KMS-11 (cell line): ENCODE results near the gene FOXB2.

Experiments
- H2AFZ ChIP-seq: fragments of 200-600 bp; sonication (generic); 2 replicates; pipeline ENCODE4 v1.6.1; 2016; ENCODE audit warnings: antibody characterized with exemption, mixed run types, low read depth
- H3K27ac ChIP-seq: fragments of 200-600 bp; sonication (generic); 2 replicates; pipeline ENCODE4 v1.6.1; 2016; ENCODE audit warnings: mild to moderate bottlenecking, mixed run types
- H3K27me3 ChIP-seq: fragments of 200-600 bp; sonication (generic); 2 replicates; pipeline ENCODE4 v1.6.1; 2017; ENCODE audit warnings: mild to moderate bottlenecking, low read depth, mixed run types, moderate library complexity; ENCODE audit not compliant: insufficient read depth
- H3K36me3 ChIP-seq: fragments of 200-600 bp; sonication (generic); 2 replicates; pipeline ENCODE4 v1.6.1; 2017; ENCODE audit warnings: mild to moderate bottlenecking, mixed run types; ENCODE audit not compliant: insufficient read depth
- H3K4me1 ChIP-seq: fragments of 200-600 bp; sonication (generic); 2 replicates; pipeline ENCODE4 v1.6.1; 2016; ENCODE audit warnings: mild to moderate bottlenecking, low read depth, mixed run types; ENCODE audit not compliant: poor library complexity, severe bottlenecking
- H3K4me2 ChIP-seq: fragments of 200-600 bp; sonication (generic); 2 replicates; pipeline ENCODE4 v1.7.0; 2016; ENCODE audit warnings: mild to moderate bottlenecking, mixed run types
- H3K4me3 ChIP-seq: fragments of 200-600 bp; sonication (generic); IDR thresholded peaks from 2 replicates; pipeline ENCODE4 v1.6.1; 2017; ENCODE audit warnings: low read depth, low read length, mixed read lengths; ENCODE audit not compliant: insufficient read depth
- H3K79me2 ChIP-seq: fragments of 200-600 bp; sonication (generic); 2 replicates; pipeline ENCODE4 v1.6.1; 2016; ENCODE audit warnings: low read depth, mixed run types; ENCODE audit not compliant: insufficient read depth
- H3K9ac ChIP-seq: fragments of 200-600 bp; sonication (generic); 2 replicates; pipeline ENCODE4 v1.6.1; 2016; ENCODE audit warnings: mild to moderate bottlenecking, mixed run types
- H4K20me1 ChIP-seq: fragments of 200-600 bp; sonication (generic); 2 replicates; pipeline ENCODE4 v1.6.1; 2016; ENCODE audit warnings: mild to moderate bottlenecking, mixed run types; ENCODE audit not compliant: insufficient read depth
- TF ChIP-seq, protein P1 (sequence below): fragments of 200-600 bp; sonication (generic); conservative IDR thresholded peaks from 2 replicates; pipeline ENCODE4 v1.6.1; 2017; ENCODE audit warnings: low read depth, mild to moderate bottlenecking, antibody characterized with exemption, low read length, moderate library complexity, mixed read lengths

FOXB2 gene

DNA sequence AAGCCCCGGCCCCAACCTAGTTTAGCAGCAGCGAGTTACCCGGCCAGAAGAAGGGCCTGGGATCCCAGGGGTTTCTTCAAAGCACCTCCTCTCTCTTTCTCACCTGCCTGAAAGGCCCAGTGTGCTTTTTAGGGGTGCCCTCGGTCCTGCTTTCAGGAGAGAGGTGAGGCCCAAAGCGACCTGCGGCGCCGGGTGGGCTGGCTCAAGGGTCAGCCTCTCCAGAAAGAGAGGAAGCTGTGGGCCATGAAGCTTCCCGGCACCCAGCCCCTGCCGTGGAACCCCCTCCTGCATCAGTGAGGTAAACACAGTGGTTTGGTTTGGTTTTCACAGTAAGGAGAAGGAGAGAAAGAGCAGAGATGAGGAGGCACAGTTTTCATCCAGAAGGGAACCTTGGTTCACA, 4.3 kb downstream of the FOXB2 start:
- TF ChIP-seq, protein P1, sequence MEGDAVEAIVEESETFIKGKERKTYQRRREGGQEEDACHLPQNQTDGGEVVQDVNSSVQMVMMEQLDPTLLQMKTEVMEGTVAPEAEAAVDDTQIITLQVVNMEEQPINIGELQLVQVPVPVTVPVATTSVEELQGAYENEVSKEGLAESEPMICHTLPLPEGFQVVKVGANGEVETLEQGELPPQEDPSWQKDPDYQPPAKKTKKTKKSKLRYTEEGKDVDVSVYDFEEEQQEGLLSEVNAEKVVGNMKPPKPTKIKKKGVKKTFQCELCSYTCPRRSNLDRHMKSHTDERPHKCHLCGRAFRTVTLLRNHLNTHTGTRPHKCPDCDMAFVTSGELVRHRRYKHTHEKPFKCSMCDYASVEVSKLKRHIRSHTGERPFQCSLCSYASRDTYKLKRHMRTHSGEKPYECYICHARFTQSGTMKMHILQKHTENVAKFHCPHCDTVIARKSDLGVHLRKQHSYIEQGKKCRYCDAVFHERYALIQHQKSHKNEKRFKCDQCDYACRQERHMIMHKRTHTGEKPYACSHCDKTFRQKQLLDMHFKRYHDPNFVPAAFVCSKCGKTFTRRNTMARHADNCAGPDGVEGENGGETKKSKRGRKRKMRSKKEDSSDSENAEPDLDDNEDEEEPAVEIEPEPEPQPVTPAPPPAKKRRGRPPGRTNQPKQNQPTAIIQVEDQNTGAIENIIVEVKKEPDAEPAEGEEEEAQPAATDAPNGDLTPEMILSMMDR, result no peak
- no peaks in the 10 kb centered on the region for H3K27me3 ChIP-seq
- no peaks in the 10 kb centered on the region for H3K36me3 ChIP-seq
- no peak overlapping the region for H3K9ac ChIP-seq
- H3K79me2 ChIP-seq, result no peaks in the 10 kb centered on the region
- no peak overlapping the region for H3K4me3 ChIP-seq
- no peak overlapping the region for H3K4me2 ChIP-seq
- H4K20me1 ChIP-seq, result no peaks in the 10 kb centered on the region
- no peaks in the 10 kb centered on the region for H3K4me1 ChIP-seq
- no peak overlapping the region for H3K27ac ChIP-seq
- no peak overlapping the region for H2AFZ ChIP-seq

DNA sequence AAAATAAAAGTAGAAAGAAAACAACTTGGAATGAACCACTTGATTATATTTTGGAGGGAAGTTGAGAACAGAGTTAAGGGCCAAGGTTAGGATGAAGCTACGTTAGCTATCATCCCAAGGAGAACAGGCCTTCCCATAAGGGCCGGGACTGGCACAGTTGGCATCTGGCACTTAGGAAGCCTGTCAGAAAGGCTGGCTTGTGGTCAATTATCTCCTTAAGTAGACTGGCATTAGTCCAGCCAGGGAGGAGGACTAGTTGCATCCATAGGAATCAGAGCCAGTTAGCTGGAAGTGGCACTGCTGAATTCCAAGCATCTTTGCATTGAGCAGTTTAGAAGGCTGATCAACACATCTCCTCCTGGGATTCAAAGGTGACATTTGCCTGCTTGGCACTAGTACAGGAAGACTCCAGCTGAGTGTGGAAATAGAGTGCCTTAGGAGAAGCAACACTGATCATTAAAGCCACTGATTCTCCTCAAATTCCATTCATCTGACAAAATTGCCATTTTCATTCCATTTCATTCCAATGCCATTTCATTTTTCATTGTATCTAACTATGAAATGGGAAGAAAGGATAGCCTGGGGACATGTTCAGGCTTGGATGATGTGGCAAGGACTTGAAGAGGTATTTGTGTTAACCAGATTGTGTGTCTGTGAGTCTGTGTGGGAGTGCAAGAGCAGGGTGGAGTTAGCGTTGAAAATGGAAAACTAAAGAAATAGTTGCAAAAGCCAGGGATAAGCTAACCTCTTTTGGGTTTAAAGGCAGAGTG, 5.5 kb downstream of the FOXB2 start:
- no peaks in the 10 kb centered on the region for H3K36me3 ChIP-seq
- H3K4me1 ChIP-seq, result no peaks in the 10 kb centered on the region

DNA sequence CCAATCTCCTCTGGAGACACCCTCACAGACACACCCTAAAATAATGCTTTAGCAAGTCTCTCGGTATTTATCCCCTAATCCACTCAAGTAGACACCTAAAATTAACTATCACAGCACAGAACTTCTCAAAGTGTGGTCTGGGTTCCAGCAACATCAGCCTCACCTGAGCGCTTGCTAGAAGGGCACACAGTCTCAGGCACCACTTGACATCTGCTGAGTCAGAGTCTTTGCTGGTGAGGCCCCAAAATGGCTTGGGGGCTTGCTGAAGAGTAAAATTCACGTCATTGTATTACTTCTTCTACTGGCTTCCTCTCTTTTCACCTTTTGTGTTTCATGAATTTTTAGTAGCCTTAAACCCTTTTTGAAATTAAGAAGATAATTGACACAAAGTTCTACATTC, 9.0 kb downstream of the FOXB2 start:
- TF ChIP-seq, protein P1, result no peak
- Histone ChIP-seq H3K27ac (no peak overlapping the region), H3K36me3 (no peaks in the 10 kb centered on the region), H3K4me2 (no peak overlapping the region), H3K4me1 (no peaks in the 10 kb centered on the region), H3K4me3 (no peak overlapping the region), H4K20me1 (no peaks in the 10 kb centered on the region), H3K9ac (no peak overlapping the region), H3K79me2 (no peaks in the 10 kb centered on the region), H3K27me3 (no peaks in the 10 kb centered on the region), H2AFZ (no peak overlapping the region)

More for the DNA sequence above, 5.5 kb downstream of the FOXB2 start:
- H3K79me2 ChIP-seq, result no peaks in the 10 kb centered on the region
- no peak overlapping the region for H3K4me2 ChIP-seq
- H3K4me3 ChIP-seq, result no peak overlapping the region
- H4K20me1 ChIP-seq, result no peaks in the 10 kb centered on the region
- H3K27me3 ChIP-seq, result no peaks in the 10 kb centered on the region
- H3K27ac ChIP-seq, result no peak overlapping the region
- no peak overlapping the region for H2AFZ ChIP-seq
- TF ChIP-seq, protein P1, result no peak
- H3K9ac ChIP-seq, result no peak overlapping the region

DNA sequence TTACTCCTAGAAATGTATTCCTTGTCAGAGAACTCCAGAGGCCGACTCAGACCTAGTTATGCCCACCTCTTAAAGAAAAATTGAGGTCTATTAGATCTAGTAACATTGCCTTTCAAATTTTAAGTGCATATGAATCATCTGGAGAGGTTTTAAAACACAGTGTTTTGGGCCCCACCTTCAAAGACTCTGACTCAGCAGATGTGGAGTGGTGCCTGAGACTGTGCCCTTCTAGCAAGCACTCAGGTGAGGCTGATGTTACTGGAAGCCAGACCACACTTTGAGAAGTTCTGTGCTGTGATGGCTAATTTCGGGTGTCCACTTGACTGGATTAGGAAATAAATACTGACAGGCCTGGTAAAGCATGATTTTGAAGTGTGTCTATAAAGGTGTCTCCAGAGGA, 10.6 kb downstream of the FOXB2 start:
- TF ChIP-seq, protein P1, result no peak
- Histone ChIP-seq H3K9ac (no peak overlapping the region), H3K36me3 (no peaks in the 10 kb centered on the region), H3K4me1 (no peaks in the 10 kb centered on the region), H4K20me1 (no peaks in the 10 kb centered on the region), H3K27ac (no peak overlapping the region), H2AFZ (no peak overlapping the region), H3K27me3 (no peaks in the 10 kb centered on the region), H3K79me2 (no peaks in the 10 kb centered on the region), H3K4me3 (no peak overlapping the region), H3K4me2 (no peak overlapping the region)
